ENCODE data around the gene GRIA4.

Gene GRIA4

GRCh38 chr11:105789579-105790420 is 179.9 kb downstream of the GRIA4 start:
- DNase-seq (ENCODE audit: low spot score) = no peak

- DNase-seq (ENCODE audit: low spot score) = no peak
Measured at GRCh38 chr11:105790840-105791239, 181.0 kb downstream of the GRIA4 start.

- no peak for DNase-seq (ENCODE audit: low spot score)
Measured at GRCh38 chr11:105793092-105793491, 183.2 kb downstream of the GRIA4 start.

- DNase-seq (ENCODE audit: low spot score) = no peak
Measured at GRCh38 chr11:105799263-105799662, 189.4 kb downstream of the GRIA4 start.

GRCh38 chr11:105799728-105800462 is 190.0 kb downstream of the GRIA4 start:
- DNase-seq (ENCODE audit: low spot score) = no peak

GRCh38 chr11:105802390-105802789 is 192.5 kb downstream of the GRIA4 start:
- no peak for DNase-seq (ENCODE audit: low spot score)

GRCh38 chr11:105811242-105811641 is 201.4 kb downstream of the GRIA4 start:
- no peak for DNase-seq (ENCODE audit: low spot score)

GRCh38 chr11:105821372-105821771 is 211.5 kb downstream of the GRIA4 start:
- no peak for DNase-seq (ENCODE audit: low spot score)

- DNase-seq (ENCODE audit: low spot score) = no peak
Measured at GRCh38 chr11:105821781-105822180, 211.9 kb downstream of the GRIA4 start.

- DNase-seq (ENCODE audit: low spot score) = no peak
Measured at GRCh38 chr11:105823495-105824033, 213.7 kb downstream of the GRIA4 start.

GRCh38 chr11:105824457-105825013 is 214.7 kb downstream of the GRIA4 start:
- DNase-seq (ENCODE audit: low spot score) = no peak

GRCh38 chr11:105825141-105825540 is 215.3 kb downstream of the GRIA4 start:
- no peak for DNase-seq (ENCODE audit: low spot score)

- DNase-seq (ENCODE audit: low spot score) = no peak
Measured at GRCh38 chr11:105827906-105828305, 218.0 kb downstream of the GRIA4 start.

- no peak for DNase-seq (ENCODE audit: low spot score)
Measured at GRCh38 chr11:105829084-105829483, 219.2 kb downstream of the GRIA4 start.

- no peak for DNase-seq (ENCODE audit: low spot score)
Measured at GRCh38 chr11:105834461-105834860, 224.6 kb downstream of the GRIA4 start.

GRCh38 chr11:105838668-105839384 is 229.0 kb downstream of the GRIA4 start:
- peak; percentile 82 for DNase-seq (ENCODE audit: low spot score)

GRCh38 chr11:105840391-105840790 is 230.5 kb downstream of the GRIA4 start:
- DNase-seq (ENCODE audit: low spot score) = no peak

- no peak for DNase-seq (ENCODE audit: low spot score)
Measured at GRCh38 chr11:105852403-105852802, 242.5 kb downstream of the GRIA4 start.

GRCh38 chr11:105854269-105854668 is 244.4 kb downstream of the GRIA4 start:
- no peak for DNase-seq (ENCODE audit: low spot score)

- DNase-seq (ENCODE audit: low spot score) = no peak
Measured at GRCh38 chr11:105856954-105857353, 247.1 kb downstream of the GRIA4 start.

- no peak for DNase-seq (ENCODE audit: low spot score)
Measured at GRCh38 chr11:105857728-105858127, 247.9 kb downstream of the GRIA4 start.

GRCh38 chr11:105858841-105859240 is 249.0 kb downstream of the GRIA4 start:
- no peak for DNase-seq (ENCODE audit: low spot score)

All from kidney tubule cell (primary cell).